IPS-11a (cell line): ENCODE results near the gene FRMD4A.

ENCODE experiments used
- H3K4me3 ChIP-seq: one replicate; pipeline ENCODE4 v1.5.1; 2013; ENCODE audit warnings: low read depth, low read length, control low read depth

FRMD4A gene

DNA sequence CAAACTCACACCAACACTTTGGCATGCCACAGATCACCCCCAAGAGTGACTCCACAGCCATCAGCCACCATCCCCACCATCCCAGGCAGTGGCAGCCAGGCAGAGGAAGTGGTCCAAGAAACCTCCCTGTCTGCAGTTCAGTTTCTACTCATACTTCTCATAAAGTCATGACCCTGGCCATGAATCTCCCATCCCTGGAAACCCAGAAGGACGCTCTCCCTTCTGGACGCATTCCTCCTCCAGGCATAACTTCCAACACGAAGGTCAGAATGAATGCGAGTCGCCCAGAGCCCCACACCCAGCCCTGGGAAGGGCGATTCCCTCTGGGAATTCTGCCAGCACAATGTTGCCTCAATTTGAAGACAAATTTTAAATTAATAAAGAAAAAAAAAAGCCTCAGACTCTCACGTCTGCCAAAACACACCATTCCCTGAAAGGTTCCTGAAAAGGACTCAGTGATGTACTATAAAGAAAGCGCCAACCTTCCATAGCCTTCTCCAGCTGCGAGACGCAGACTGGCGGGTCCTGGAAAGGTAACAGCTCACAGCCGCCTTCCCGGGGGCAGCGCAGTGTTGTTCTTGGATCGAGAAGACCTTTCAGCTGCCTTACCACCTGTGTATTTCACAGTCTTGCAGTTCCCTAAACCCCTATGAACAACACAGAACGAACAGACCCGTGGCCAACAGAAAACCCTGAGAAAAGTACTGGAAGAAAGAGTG is 307.6 kb downstream of the FRMD4A start:
- H3K4me3 ChIP-seq, result no peak overlapping the region

DNA sequence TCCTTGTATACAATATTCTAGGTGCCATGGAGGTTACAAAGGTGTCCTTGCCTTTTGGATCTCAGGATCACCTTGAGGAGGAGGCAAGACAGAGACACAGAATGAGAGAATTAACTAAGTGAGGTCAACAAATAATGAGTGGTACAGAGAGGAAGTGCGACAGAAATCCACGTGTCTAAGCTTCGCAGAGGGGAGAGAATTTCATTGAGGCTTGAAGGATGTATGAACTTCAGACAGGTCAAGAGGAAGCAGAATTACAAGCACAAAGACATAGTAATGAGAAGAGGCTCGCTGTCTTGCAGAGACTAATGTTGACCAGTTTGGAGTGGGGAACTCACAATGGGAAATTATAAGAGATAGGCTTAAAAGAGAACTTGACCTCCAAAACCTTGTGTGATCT is 308.7 kb downstream of the FRMD4A start:
- H3K4me3 ChIP-seq, result no peak overlapping the region

DNA sequence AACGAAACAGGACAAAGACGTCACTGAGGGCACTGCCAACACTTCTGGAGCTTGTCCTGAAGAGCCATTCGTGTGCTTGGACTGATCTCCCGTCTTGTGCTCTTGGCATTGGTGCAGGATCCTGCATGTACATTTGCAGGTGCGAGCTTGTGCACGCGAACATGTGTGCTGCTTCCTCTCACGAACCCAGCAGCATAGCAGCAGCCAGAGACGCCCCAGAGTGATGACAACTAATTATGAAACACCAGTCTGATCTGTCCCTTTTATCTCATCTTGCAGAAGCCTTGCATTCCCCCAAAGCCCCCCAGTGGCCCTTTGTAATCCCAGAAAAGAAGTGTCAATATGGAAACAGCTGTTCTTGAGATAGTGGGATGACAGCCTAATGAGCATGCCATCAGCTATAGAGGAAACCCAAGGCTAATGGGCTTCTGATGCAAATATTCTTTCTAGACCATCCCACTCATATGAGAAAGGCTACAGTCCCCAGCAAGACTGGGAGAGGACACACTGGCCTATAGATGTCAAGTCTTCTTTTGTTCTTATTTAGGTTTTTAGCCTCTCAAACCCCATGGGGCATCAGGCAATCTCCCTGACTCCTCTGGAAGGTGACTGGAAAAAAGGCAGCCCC is 310.6 kb downstream of the FRMD4A start:
- H3K4me3 ChIP-seq, result no peak overlapping the region

GRCh38 chr10:14017467-14017866 is 313.3 kb downstream of the FRMD4A start:
- H3K4me3 ChIP-seq, result no peak overlapping the region

DNA sequence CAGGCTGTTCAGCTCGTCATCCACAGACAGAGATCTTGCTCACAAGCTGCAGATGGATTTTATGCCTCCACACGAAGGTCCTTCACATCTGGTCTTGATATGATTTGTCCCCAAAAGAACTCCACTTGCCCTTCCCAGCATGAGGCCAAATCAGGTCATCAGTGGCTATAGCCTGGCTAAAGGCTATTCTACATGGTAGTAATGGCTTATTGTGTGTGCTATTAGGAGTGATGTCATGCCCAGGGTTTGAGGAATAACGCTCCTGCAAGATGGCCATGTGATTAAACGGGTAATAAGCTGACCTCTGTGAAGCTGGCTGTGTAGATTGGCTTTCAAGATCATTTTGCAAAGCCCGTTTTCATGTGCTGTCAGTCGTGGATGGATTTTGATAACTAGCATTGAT is 313.8 kb downstream of the FRMD4A start:
- no peak overlapping the region for H3K4me3 ChIP-seq

DNA sequence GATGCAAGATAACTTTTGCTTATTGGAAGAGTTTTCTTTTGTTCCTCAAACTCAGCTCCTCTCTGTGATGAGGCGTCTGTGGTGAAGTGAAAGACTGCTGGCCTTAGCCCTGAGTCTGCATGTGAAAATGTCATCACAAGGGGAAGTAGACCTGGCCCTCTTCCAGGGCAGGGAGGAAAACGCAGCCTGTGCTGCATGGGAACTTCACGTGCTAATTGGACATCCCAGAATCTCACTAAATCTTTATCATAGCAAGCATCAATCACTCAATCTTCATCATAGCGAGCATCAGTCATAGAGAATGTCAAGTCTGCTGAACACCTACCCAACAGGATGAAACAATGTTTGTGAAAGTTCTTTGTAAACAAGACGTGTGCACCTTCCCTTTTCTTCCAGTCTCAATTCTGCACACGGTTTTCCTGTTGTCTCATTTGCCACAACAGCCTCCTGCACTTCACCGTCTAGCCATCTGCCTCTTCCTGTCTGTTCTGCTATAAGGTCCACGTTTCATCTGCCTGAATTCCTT is 314.6 kb downstream of the FRMD4A start:
- no peak overlapping the region for H3K4me3 ChIP-seq

DNA sequence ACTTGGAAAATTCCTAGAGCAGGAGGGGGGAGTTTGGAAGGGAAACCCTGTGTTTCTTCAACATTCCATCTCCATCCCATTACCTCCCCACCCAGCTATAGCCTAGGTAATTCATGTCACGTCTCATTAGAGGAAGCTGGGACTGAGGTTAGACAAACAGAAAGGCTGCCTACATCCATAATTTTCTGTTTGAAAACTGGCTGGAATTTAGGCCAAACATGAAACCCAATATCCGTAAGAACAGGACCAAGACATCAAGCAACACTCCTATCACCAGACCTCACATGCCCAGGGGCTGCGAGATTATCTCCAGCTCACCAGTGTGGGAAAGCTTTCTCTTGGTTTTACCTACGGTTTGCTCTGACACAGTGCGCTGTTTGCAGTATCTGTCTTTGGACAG is 316.3 kb downstream of the FRMD4A start:
- H3K4me3 ChIP-seq, result no peak overlapping the region

GRCh38 chr10:14010769-14011574 is 319.8 kb downstream of the FRMD4A start:
- H3K4me3 ChIP-seq, result no peak overlapping the region

GRCh38 chr10:14010101-14010558 is 320.6 kb downstream of the FRMD4A start:
- no peak overlapping the region for H3K4me3 ChIP-seq

DNA sequence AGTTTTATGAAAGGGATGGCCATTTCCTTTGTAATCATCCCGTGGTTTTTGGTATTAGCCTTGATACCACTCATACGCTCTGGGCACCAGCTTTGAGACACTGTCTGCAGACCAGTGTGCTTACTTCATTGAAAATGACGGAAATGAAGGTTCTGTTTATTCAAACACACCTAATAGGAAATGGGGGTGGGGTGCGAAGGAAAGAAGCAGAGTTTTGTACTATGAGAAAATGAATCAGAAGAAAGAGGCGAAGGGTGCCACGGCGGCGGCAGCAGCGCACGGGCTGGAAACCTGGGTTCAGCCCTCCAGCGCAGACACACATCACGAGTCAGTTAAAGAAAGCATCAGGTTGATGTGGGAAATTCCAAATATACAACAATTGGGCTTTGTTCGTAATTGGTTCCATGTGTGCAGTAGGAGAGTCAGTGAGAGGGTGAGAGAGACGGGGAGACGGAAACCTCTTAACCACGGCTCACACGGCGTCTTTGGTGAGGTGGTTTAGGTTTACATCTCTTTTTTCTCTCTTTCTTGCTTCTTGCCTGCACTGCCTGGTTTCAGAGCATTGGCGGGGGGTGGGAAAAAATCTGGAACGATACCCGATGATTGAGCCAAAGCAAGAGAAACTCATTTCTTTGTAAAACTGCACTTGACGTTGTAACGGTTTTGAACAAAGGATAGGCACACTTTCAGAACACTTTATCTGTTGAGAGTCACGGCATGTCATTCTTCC is 321.2 kb downstream of the FRMD4A start:
- H3K4me3 ChIP-seq, result no peak overlapping the region

- H3K4me3 ChIP-seq, result no peak overlapping the region
Observed at GRCh38 chr10:14008740-14009080, 322.0 kb downstream of the FRMD4A start.

GRCh38 chr10:14004536-14004935 is 326.2 kb downstream of the FRMD4A start:
- no peak overlapping the region for H3K4me3 ChIP-seq

GRCh38 chr10:14003517-14004184 is 327.1 kb downstream of the FRMD4A start:
- no peak overlapping the region for H3K4me3 ChIP-seq

DNA sequence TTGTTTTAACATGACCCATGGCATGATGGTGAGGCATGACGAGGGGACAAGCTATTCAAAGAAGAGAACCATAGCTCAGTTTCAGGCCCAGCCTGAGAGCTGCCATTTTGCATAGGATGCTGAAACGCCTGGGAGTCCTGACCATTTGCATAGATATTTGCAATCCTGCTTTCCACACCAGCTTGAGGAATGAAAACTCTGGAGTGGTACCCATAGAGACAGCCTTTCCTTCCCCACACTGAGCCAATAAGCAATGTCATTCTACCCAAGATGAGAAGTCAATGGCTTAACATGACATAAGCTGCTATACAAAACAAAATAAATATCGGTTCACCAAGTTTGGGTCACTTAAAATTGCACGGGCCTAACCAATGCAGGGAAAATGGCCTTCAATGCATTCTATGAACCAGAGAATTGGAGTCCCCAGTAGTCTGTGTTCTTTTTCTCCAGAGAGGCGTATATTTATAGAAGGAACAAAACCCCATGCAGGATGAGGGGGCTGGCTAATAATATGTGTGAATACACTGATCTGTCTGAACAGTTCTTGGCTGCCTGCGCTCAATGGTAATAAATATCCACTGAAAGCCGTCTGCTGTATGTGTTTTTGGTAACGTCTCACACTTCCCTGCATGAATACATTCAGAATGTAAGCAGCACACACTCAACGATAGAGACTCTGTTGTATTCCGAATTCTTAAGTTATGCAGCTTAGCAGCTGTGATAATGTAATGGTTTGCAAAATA is 329.3 kb downstream of the FRMD4A start:
- no peak overlapping the region for H3K4me3 ChIP-seq

- H3K4me3 ChIP-seq, result no peak overlapping the region
Observed at GRCh38 chr10:13998163-13998835, 332.4 kb downstream of the FRMD4A start.

- H3K4me3 ChIP-seq, result no peak overlapping the region
Observed at GRCh38 chr10:13997650-13998049, 333.1 kb downstream of the FRMD4A start.

- H3K4me3 ChIP-seq, result no peak overlapping the region
Observed at GRCh38 chr10:13994932-13995331, 335.8 kb downstream of the FRMD4A start.

DNA sequence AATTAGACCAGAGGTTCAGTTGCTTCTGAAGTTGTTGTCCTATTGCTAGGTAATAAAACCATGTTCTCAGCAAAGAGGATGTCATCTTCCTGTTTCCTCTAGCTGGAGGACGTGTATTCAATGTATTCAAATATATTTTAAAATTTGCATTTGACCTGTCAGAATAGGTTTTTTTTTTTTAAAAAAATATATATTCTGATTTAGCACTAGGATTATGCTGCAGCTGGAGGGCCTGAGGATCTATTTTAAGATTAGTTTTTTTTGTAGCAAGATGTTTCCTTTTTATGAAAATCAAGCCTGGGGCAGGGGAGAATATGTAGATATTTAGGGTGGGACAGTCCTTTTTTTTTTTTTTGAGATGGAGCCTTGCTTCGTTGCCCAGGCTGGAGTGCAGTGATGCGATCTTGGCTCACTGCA is 337.0 kb downstream of the FRMD4A start:
- H3K4me3 ChIP-seq, result no peak overlapping the region

DNA sequence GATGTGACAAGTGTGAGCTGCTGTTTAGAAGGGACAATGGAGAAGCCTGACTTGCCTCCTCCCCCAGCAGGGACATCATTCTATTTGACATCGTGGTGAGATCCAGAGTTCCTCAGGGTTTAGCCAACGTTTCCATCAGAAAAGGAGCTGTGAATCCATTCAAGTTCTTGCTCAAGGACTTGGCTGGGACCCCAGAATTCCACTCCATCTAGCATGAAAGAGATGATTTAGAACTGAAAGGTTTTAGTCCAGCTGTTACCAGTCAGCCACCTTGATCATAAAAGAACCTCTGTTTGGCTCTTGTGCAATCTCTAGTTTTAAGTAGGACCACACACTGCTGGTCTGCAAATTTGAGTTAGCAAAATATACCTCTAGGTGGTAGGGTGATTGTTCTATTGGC is 337.6 kb downstream of the FRMD4A start:
- H3K4me3 ChIP-seq, result no peak overlapping the region
